ENCODE data around the gene TP53AIP1.

TP53AIP1 gene

DNA sequence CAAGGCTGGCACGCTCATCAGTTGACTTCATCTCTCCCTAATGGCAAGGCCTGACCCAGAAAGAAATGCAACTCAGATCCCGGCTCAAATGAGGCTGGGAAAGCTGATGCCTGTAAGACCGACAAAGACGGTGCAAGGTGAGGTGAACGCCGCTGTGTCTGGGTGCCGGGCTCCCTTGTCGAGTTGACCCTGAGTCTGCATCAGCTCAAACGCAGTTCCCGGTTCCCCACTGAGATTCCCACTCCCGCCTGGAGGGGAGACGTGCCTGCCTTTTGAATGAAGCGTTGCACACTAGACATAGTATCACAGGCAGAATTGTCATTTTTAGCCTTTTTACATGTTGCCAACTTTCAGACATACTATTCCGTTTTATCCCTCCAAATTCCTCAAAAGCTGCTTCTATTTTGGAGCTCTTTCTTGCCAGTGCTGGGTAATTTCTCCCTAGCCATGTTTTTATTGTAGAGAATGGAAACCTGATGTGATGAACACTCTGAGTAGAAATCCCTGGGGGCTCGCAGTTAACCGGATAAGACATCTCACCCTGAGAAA is 831 bp upstream of the TP53AIP1 start:
- no peak for DNase-seq (ENCODE audit: low read depth in 3 of 3, low spot score in 1 of 3)

DNA sequence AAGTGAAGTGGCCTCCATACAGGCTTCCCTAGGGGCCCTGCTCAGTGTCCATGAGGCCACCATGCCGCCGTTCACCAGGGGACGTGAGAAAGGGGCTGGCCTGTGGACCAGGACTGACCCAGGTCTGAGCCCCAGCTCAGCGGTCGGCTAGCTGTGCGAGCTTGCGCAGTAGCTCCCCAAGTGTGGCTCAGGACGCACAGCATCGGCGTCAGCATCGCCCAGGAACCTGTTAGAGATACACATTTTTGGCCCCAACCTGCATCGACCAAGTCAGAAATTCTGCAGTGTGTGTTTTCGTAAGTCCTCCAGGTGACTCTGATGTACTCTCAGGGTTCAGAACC is 429 bp downstream of the TP53AIP1 start:
- DNase-seq (ENCODE audit: low read depth in 3 of 3, low spot score in 1 of 3) = no peak

DNA sequence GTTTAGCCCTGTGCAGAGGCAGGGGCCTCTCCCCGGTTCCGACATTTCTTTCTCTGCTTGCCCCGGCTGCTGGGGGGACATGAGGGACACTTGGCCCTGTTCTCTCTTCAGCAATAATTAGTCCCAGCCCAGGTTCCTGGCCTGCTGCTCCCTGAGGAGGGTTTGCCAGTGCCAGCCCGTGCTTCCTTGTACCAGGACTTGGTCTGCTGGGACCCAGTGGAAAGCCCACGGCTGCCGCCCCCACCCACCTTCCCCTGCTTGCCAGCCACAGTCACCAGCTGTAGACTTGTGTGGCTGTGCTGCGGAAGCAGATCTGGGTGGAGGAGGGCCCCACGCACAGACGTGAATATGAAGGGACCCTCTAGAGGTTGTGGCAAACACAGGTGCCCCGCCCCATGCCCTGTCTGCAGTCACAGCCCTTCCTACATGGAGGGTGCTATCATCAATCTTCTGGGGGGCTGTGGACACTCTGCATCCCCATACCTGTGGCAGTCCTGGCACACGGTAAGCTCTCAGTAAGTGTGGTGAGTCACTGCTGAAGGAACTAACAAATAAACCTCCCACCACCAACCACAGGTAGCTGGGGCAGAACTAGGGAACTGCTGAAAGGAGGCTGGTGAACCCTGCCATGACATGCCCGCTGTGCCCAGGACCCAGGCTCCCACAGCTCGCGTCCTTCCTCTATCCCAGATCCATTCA is 949 bp downstream of the TP53AIP1 start:
- no peak for DNase-seq (ENCODE audit: low read depth in 3 of 3, low spot score in 1 of 3)

DNA sequence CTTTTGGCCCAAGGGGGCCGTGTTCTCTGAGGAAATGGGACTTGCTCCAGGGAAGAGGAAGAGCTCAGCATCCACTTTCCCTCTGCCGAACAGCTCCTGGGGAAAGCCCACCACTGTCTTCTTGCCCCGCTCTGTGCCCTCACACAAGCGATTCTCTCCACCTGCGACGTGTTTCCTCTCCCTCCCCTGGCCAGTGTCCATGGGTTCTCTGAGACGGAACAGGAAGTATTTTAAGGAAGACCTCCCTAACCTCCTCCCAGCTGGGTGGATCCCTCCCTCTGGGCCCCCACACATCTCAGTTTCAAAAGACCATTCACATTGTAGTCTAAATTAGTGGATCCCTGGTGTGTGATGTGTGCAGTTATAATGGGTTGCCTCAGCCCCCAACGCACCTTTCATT is 1.6 kb downstream of the TP53AIP1 start:
- DNase-seq (ENCODE audit: low read depth in 3 of 3, low spot score in 1 of 3) = no peak

DNA sequence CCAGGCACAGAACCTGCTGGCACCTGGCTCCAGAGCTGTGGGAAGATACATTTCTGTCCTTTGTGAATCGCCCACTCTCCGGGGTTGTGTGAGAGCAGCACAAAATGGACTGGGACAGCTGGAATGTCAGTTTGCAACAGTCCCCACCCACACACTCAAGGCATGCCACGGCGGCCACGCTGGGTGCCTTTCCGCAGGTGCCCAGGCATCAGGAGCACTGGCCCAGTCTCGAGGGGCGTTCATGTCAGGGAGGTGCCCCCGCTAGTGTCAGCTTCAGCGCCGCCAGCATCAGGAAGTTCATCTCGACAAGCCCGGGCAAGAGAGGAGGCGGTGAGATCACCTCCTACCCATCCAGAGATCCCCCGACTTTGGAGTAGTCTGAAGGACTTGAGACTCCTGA is 2.1 kb downstream of the TP53AIP1 start:
- DNase-seq (ENCODE audit: low read depth in 3 of 3, low spot score in 1 of 3) = no peak

DNA sequence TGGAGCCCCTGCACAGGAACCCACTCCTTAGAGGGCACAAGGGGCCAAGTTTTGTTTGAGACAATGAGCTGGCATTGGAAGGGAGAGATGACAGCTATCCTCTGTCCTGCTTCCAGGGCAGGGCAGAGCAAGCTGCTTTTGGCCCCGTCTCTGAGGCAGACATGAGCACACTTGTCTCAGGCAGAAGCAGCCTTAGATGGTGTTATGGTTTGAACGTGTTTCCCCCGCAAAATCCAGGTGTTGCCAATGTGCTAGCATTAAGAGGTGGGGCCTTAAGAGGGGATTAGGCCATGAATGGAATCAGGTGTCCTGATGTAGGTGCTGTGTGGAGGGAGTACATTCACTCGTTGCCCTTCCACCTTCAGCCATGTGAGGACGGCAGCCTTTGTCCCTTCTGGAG is 2.5 kb downstream of the TP53AIP1 start:
- DNase-seq (ENCODE audit: low read depth in 3 of 3, low spot score in 1 of 3) = no peak

DNA sequence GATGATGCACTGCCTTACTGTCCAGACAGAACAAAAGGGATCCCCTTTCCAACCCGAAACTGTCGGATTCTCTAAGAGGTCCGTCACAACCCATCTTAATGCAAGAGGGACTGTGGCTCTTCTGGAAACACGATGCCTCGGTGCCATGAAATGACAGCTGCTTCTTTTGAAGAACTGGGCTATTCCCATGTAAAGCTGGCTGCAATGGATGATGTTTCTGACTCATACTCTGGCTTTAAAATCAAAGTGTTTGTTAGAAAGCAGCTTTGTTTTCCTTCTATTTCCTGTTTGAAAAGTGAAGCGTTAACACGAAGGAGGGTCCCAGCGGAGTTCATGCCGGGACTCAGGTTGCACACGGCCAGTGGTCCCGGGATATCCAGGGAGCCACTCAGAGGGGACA is 3.1 kb downstream of the TP53AIP1 start:
- DNase-seq (ENCODE audit: low read depth in 3 of 3, low spot score in 1 of 3) = no peak

DNA sequence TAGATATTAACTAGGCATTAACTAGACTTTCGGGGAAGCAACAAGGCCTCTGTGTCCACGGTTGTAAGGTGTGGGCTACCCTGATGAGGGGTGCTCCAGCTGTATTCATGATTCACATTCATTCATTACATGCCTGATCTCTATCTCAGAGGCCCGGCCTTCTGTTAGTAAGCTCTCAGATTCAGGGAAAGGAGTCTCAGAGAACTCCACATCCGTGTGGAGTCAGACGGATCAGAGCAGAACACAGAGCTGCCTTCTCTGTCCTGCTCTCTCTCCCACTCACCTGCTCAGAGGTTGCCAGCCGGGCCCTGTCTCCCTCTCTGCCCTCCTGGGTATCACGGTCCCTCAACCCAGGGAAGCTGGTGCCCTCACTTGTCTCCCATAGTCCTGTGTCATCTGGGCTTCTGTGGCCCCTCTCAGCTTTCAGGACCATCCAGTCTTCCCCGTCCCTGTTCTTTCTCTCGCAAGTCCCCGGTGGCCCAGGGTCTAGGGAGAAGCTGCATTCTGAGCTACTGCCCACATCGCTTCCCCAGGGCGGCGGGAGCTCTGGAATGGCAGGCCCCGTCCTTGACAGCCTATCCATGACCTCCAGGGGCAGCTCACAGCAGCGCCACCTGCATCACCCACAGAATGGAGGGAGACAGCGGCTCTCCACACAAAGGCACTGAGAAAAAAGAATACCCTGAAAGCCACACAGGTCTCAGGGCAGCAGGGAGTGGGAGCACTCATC is 4.3 kb downstream of the TP53AIP1 start:
- no peak for DNase-seq (ENCODE audit: low read depth in 3 of 3, low spot score in 1 of 3)

DNA sequence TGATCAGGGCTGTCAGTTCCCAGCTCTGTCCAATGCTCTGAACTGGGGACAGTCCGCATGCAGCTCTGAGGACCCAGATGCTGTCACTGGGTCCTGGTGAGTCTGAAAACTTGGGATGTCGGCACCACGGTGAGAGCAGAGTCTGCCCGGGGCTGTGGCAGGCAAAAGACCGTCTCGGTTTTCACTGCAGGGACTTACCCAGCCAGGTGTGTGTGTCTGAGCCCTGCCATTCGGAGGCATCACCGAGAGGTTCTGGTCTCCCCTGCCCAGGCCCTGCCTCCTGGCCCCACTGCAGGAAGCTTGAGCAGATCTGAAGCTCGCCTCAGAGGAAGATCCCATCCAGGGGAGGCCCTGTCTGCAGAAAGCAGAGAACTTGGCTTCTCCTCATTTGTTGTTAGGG is 5.2 kb downstream of the TP53AIP1 start:
- no peak for DNase-seq (ENCODE audit: low read depth in 3 of 3, low spot score in 1 of 3)

DNA sequence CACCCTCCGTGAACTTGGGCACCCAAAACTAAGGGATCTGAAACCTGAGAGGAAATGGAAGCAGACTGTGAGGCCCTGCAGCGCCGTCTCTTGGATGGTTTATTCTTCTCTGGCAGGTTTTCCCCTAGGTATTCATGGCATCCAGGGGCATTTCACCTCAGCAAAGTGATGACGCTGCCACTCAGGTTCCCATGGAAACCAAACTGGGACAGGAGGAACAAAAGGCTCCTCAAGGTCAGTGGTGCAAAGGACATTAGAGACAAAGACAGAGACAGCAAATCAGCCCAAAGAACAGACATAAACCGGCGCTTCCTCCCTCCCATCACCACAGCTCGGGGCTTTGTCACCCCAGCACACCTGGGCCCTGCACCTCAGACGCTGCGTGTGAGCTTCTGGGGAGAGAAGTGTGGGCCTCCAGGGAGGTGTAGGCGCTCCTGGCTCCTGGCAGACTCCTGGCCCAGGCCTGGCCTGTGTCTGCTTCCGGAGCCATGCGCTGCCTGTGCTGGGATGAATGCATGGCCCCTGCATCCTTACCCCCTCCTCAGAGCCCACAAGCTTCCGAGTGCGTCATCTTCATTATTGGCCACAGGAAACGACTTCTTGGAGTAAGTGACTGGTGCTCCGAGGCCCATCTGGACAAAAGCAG is 5.9 kb downstream of the TP53AIP1 start:
- no peak for DNase-seq (ENCODE audit: low read depth in 3 of 3, low spot score in 1 of 3)

DNA sequence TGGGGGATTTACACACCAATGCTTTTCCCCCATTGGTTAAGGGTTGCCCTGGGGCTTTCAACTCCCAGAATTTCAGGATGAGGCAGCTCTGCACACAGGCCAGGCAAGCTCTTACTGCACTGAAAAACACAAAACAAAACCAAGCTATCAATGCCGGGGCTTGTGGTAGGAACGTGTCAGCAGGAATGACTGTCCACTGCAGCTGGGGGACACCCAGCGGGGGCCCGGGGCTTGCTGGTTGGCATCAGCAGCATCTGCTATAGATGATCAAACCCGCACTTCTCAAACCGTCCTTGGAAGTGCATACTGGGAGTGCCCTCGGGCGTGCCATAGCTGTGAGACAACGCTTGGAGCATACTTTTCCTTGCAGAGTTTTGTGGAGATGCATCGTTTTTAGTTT is 7.7 kb downstream of the TP53AIP1 start:
- DNase-seq (ENCODE audit: low read depth in 3 of 3, low spot score in 1 of 3) = no peak

DNA sequence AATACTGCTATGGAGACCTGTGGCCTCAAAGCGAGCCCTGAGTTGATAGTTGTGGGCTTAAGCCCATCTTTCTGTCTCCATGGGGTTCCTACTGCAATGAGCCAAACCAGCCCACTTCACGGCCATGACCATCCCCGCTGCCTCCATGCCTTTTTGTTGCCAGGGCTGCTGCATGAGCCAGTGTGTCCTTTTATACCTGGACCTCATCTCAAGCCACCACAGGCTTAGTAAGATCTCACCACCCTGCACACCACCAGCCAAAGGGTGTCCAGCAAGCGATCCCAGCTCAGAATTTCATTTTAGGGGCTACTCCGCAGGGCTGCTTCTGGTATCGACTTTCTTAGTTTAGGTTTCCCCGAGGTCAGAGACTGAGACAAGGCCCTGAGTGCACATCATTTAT is 8.3 kb downstream of the TP53AIP1 start:
- no peak for DNase-seq (ENCODE audit: low read depth in 3 of 3, low spot score in 1 of 3)

DNA sequence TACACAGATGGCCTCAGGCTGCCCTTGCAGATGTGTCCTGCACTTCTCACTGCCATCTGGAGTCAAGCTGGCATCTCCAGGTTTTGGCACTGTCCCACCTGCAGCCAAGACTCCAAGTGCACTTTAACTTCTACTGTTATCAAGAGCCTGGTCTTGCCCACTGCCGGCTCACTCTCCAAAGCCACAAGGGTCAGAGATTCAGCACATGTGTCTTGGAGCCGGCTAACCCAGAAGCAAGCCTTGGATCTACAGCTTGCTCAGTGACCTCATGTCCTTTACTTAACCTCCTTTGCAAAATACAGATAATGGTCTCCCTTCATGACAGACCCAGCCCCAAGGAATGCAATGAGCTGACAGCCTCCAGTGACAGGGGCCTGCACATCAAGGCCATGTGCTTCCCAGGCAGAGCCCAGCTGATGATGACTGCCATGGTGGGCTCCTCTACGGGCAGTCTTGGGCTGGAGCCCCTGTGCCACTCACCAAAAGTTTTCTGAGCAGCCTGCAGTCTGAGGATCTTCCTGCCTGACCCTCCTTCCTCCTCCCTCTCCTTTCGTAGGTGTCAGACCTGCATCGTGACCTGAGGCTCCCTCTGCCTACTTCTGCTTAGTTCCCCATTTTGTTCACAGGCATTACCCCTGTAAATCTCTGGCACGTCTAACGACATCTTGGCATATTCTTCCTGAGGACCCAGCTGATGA is 9.0 kb downstream of the TP53AIP1 start:
- no peak for DNase-seq (ENCODE audit: low read depth in 3 of 3, low spot score in 1 of 3)

DNA sequence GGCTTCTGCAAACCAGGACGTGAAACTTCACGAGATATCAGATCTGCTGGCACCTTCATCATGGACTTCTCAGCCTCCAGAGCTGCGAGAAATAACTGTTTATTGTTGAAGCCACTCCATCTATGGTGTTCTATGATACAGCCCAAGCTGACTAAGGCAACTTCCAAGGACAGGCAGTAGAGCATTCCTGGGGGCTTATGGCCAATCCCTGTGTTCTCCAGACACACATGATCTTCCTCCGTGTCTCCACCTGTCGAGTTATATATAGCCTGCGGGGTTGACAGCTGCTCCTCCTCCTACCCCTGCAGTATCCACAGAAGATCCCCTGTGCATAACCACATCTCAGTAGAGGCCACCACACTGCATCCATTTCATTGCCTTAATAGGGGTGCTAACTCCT is 11.0 kb downstream of the TP53AIP1 start:
- DNase-seq (ENCODE audit: low read depth in 3 of 3, low spot score in 1 of 3) = no peak

DNA sequence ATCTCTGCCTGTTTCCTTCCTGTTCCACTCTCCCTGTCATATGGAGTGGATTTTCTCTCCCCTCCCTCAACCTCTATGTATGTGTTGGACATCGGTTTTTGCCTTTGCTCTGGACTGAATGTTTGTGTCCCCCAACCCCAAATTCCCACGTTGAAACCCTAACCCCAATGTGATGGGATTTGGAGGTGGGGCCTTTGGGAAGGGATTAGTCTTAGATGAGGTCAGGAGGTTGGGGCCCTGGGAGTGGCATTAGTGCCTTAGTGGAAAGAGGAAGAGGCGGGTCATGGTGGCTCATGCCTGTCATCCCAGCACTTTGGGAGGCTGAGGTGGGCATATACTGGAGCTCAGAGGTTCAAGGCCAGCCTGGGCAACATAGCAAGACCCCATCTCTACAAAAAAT is 11.6 kb downstream of the TP53AIP1 start:
- no peak for DNase-seq (ENCODE audit: low read depth in 3 of 3, low spot score in 1 of 3)

DNA sequence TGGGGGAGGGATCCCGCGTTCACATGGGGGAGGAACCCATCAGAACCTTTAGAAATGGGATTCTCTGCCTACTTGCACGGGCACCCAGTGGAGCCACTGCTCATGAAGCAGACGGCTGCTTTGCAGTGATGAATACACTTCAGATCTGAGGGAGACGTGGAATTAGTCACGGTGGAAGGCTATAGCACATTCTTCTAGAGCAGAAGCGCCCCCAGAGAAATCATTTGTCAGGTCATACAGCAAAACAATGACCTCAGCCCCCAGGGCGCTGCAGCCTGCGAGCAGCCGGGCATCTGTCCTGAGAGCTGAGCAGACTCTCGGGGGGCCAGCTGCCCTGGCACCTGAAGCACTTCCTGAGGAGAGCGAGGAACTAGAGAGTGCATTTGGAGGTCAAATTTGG is 12.7 kb downstream of the TP53AIP1 start:
- no peak for DNase-seq (ENCODE audit: low read depth in 3 of 3, low spot score in 1 of 3)

DNA sequence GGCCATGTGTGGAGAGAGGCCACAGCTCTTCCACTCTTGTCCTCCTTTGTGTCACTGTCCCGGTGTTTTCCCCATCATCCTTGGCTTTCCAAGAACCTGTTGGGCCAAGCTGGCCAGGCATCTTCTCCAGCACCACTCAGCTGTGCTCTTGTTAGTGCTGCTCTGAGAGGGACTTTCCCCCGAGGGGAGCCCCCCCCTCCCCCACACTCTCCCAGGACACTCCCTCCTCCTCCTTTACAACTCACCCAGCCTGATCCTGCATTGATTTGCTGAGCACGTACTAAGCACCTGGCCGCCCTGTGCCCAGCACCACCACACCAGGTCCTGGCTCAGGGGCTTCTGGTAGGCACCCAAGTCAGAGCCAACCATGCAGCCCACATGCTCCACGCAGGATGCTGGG is 13.2 kb downstream of the TP53AIP1 start:
- no peak for DNase-seq (ENCODE audit: low read depth in 3 of 3, low spot score in 1 of 3)

DNA sequence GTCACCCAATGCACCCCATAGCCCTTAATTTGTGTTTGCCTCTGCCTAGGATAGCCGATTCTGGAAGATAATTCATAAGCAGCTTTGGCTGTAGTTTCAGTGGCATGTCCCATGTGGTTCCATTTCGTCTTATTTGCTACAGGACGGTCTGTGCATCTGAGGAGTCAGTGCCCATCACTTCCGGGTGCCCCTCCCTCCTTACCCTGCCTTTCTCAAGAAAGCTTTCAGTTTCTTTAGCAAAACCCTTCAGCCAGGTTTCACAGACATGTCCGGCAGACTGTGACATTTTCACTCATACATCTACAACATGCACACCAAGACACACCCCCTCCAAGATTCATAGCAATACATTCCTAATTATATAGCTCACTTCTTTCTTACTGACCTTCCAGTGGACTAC is 14.3 kb downstream of the TP53AIP1 start:
- no peak for DNase-seq (ENCODE audit: low read depth in 3 of 3, low spot score in 1 of 3)

DNA sequence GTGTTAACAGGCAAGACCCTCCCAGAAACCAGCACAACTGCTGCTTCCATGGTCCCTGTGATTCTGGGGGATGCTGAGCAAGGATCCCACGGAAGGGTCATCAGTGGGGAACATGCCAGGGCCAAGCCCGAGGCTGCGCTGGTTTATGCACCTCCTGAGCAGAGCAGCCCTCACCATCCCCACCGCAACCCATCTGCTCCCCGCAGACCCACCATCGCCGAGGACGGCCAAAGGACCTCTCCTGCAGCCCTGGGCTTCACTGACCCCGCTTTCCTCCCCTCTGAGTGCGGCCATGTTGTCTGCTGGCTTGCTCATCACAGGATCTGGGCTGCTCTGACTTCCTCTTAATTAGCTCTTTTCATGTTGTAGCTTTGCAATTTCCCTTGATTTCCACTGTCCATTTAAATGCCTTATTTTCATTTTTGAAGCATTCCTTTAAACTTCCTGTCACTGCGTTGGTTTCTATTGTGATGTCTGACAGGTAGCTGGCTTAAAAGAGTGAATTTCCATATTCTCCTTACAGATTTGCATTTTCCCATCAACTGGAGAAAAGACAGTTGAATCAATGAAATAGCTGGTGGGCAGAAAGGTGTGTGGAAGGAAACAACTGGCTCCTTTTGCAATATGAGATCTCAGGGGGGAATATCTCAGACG is 14.9 kb downstream of the TP53AIP1 start:
- no peak for DNase-seq (ENCODE audit: low read depth in 3 of 3, low spot score in 1 of 3)

DNA sequence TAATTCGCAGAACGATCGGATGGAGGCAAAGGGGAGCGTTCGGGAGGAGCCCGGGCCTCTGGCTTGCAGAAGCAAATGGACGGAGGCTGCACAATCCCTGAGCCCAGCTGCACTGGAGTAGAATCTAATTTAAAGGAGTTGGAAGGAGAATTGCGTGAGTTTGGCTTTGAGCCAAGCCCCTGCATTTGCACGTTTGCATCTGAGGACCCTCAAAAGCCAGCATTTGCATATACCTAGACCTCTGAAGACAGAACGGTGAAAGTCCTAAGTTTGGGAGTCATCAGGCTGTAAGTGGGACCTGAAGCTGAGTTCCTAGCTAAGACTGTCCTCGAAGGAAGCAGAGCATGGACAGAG is 15.6 kb downstream of the TP53AIP1 start:
- no peak for DNase-seq (ENCODE audit: low read depth in 3 of 3, low spot score in 1 of 3)

DNA sequence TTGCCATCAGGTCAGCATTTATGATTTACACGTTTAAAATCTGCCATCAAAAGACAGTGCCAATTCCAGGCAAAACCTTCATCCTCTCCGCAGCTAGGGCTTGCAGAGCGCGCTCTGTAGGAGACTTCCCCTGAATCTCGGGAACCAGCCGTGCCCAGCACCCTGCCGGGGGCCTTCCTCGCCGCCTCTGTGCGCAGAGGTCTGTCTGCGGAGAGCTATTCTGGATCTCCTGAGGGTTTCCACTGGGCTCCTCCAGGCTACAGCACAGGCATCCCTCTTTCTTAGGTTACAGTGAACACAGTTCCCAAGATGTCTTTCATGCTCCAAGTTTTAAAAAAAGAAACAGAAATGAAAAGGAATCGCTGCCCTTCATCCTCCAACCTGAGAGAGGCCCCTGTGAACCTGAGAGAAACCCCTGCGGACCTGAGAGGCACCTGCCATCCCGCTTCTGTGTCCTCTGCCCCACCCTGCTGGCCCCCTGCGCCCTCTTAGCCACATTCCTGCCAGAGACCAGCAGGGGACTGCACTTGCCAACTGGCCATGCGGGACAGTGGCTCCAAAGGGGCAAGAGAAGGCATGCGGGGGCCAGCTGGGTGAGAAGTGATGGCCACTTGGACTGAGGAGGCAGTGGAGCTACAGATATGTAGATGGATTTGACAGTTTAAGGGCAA is 16.1 kb downstream of the TP53AIP1 start:
- DNase-seq (ENCODE audit: low read depth in 3 of 3, low spot score in 1 of 3) = no peak
